ENCODE results near the gene FAHD2A.
"Not testable (repeated sequence)": the region's sequence is repeated elsewhere in the genome, so short reads cannot be mapped to it uniquely, and the experiment has no call there.

Gene FAHD2A

DNA sequence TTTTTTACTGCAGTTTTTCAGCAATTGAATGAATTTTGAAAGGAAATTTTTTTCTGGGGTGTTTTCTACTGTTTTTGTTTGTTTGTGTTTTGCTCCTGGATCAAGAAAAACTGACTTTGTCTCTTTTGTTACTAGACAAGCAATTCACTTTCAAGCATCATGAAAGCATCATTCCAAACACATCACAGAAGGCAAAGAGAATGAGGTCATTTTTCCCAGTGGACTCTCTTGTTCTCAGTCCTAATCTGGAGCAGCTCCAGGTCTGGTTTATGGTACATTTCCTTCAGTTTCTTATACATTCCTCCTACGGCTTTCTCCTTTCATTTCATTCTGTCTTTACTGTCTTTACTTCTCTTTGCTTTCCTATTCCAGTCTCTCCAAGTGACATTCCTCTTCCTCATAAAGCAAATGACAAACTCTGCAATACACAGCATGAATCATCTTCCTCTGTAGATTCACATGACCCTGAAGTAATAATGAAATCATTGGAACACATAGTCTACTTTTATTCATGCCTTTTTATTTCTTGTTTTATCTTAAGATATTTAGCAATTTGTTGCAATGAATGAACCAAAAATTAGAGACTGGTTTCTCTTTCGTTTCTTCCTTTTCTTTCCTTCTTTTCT is 40.1 kb downstream of the FAHD2A start:
- DNase-seq = not testable (repeated sequence)

DNA sequence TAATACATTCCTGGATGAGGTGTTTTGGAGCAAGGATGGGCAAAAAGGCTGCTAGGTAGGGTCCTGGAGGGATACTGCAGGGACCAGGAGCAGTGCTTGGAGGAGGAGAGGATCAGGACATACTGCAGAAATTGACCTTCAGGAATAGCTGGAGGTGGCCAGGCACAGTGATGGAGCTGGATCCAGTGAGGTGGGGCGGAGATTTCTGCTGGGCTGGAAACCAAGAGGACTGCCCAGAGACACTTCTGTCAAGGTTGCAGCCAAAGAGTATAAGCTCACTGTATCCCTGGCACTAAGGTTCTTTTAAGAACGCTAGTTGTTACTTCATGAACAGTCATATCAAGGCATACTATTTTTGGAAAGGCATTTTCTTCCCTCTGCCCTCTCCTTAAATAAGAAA is 42.8 kb downstream of the FAHD2A start:
- not testable (repeated sequence) for DNase-seq

DNA sequence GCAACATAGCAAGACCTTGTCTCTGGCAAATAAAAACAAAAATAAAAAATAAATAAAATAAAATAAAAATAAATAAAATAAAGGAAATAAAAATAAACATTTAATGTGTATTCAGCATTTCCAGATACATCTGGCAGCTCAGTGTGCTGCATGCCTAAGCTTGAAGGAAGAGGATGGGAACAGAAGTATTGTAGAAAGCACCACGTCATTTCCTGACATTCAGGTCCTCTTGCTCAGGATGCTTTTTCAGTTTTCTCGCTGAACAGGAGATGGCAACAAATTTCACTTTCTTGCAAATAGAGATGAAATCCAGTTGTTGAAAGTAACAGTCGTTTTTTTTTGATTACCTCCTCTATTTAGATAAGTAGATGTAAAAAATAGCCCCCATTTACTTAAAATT is 60.8 kb downstream of the FAHD2A start:
- DNase-seq = not testable (repeated sequence)

All from hematopoietic multipotent progenitor cell treated with erythropoietin and hydrocortisone succinate and interleukin-3 and kit ligand, for 8 days (in vitro differentiated cells).